Glomerular visceral epithelial cell (primary cell): ENCODE results near the gene DNAAF5.
A peak's percentile ranks its signal among the peaks of the same experiment; 100 is the strongest.
"Not testable (repeated sequence)": the region's sequence is repeated elsewhere in the genome, so short reads cannot be mapped to it uniquely, and the experiment has no call there.

Source experiments
- DNase-seq: peaks from one replicate; pipeline ENCODE4 v3.0.0-alpha.2; 2016; ENCODE audit errors: extremely low spot score

DNAAF5 gene

GRCh38 chr7:781936-782529 lies 55.5 kb downstream of the DNAAF5 start:
- DNase-seq = no peak

GRCh38 chr7:782718-783449 lies 56.4 kb downstream of the DNAAF5 start:
- no peak for DNase-seq

GRCh38 chr7:783556-784490 lies 57.3 kb downstream of the DNAAF5 start:
- DNase-seq = no peak

- no peak for DNase-seq
These were observed 58.5 kb downstream of the DNAAF5 start for GRCh38 chr7:784971-785370.

- DNase-seq = no peak
These were observed 58.9 kb downstream of the DNAAF5 start for GRCh38 chr7:785416-785815.

GRCh38 chr7:786472-787255 lies 60.2 kb downstream of the DNAAF5 start:
- peak; percentile 64 for DNase-seq

GRCh38 chr7:787332-788240 lies 61.1 kb downstream of the DNAAF5 start:
- no peak for DNase-seq

GRCh38 chr7:791519-791918 lies 65.0 kb downstream of the DNAAF5 start:
- no peak for DNase-seq

GRCh38 chr7:794207-794606 lies 67.7 kb downstream of the DNAAF5 start:
- DNase-seq = no peak

- DNase-seq = no peak
These were observed 68.3 kb downstream of the DNAAF5 start for GRCh38 chr7:794671-795329.

GRCh38 chr7:796434-797169 lies 70.1 kb downstream of the DNAAF5 start:
- DNase-seq = not testable (repeated sequence)

- DNase-seq = no peak
These were observed 72.5 kb downstream of the DNAAF5 start for GRCh38 chr7:798921-799470.

- no peak for DNase-seq
These were observed 74.2 kb downstream of the DNAAF5 start for GRCh38 chr7:800692-801091.

GRCh38 chr7:801351-801750 lies 74.9 kb downstream of the DNAAF5 start:
- not testable (repeated sequence) for DNase-seq

- DNase-seq = no peak
These were observed 75.5 kb downstream of the DNAAF5 start for GRCh38 chr7:801940-802381.

- DNase-seq = no peak
These were observed 76.2 kb downstream of the DNAAF5 start for GRCh38 chr7:802500-803242.

- DNase-seq = no peak
These were observed 76.7 kb downstream of the DNAAF5 start for GRCh38 chr7:803243-803635.

- not testable (repeated sequence) for DNase-seq
These were observed 77.3 kb downstream of the DNAAF5 start for GRCh38 chr7:803796-804195.
